ENCODE data around the gene RGS5. TPM values are rescaled to one million over a fixed set of nuclear protein-coding genes. Genes with fewer than 3 reads are reported as not detected.
A peak's percentile ranks its signal among the peaks of the same experiment; 100 is the strongest.

Gene RGS5
- total and polyA plus RNA-seq, 8 donors, result 29.4 to 314 (median 127) TPM

DNA sequence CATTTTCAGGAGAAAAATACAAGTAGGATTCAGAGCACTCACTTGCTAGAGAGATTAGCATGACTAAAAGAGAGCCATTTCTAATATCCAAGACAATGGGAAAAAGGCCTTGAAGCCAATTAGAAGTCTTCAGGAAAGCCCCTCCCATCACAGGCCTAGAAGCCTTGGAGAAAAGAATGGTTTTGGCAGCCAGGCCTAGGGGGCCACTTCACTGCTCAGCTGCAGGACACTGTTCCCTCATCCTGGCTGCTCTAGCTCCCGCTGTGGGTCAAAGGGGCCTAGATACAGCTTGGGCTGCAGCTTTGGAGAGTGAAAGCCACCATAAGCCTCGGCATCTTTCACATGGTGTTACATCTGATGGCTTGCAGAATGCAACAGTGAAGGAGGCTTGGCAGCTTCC lies 70.7 kb downstream of the RGS5 start:
- no peak for TF ChIP-seq POLR2AphosphoS5 (IDR thresholded peaks at IDR 0.05)
- TF ChIP-seq POLR2A (IDR thresholded peaks at IDR 0.05), result no peak
- no peak for TF ChIP-seq EP300 (IDR thresholded peaks at IDR 0.05)
- TF ChIP-seq, protein P1, sequence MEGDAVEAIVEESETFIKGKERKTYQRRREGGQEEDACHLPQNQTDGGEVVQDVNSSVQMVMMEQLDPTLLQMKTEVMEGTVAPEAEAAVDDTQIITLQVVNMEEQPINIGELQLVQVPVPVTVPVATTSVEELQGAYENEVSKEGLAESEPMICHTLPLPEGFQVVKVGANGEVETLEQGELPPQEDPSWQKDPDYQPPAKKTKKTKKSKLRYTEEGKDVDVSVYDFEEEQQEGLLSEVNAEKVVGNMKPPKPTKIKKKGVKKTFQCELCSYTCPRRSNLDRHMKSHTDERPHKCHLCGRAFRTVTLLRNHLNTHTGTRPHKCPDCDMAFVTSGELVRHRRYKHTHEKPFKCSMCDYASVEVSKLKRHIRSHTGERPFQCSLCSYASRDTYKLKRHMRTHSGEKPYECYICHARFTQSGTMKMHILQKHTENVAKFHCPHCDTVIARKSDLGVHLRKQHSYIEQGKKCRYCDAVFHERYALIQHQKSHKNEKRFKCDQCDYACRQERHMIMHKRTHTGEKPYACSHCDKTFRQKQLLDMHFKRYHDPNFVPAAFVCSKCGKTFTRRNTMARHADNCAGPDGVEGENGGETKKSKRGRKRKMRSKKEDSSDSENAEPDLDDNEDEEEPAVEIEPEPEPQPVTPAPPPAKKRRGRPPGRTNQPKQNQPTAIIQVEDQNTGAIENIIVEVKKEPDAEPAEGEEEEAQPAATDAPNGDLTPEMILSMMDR (IDR thresholded peaks at IDR 0.05), result no peak
- Histone ChIP-seq H3K27ac (no peak overlapping the region), H3K36me3 (no peaks in the 10 kb centered on the region), H3K4me1 (peaks cover 0 to 14% (median 3%) of the 10 kb centered on the region in 4 donors), H3K4me3 (no peak overlapping the region), H3K9me3 (no peaks in the 10 kb centered on the region), H3K27me3 (no peaks in the 10 kb centered on the region)
- intact Hi-C loops (cut with DNase I; ENCODE audit: low total_unique reads), result no loop called here
- 90 to 96% (median 91%) methylated on average over 2 of the region's 2 CpGs for WGBS, 5 donors
- no peak for DNase-seq

DNA sequence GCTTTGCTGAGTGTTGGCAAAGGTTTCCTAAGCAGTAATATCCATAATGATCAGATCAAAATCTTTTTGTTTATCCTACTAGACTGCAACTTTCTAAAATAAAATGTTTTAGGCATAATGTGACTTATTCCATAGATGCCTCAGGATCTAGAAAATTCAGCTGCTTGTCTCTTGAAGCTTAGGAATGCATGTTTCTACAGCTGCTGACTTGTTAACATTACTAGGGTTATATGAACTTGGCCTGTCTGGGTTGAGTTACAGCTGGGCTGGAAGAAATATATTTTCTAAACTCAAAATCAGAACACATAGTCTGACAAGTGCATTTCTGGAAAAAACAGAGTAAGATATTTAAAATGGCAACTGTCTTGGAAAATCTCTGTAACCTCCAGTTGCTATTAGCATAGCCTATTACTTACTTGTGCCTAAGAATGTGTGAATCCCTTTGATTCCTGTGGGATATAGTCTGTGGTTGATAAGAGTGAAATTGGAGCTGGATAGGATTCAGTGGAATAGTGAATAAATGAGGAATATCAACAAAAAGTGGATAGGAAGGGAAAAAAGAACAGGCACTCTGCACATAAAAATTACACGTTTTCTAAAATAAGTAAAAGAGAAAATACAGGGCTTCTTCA lies 72.4 kb downstream of the RGS5 start:
- no peak for DNase-seq
- WGBS, 5 donors, result 61 to 86% (median 69%) methylated on average over 1 of the region's 1 CpG

DNA sequence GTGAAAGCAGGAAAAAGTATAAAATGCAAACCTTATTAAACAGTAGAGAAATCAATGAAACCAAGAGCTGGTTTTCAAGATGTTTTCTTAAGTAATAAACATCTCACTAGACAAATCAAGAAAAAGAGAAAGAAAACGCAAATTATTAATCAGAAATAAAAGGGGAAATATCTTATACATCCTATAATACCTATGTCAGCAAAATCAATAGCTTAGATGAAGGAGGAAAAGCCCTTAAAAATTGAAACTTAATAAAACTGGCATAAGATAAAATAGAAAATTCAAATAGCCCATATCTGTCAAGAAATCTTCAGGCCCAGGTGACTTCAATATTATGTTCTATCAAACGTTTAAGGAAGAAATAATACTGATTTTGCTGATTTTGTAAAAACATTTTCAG lies 74.4 kb downstream of the RGS5 start:
- whole genome bisulfite sequencing, 5 donors, result 84 to 90% (median 85%) methylated on average over 2 of the region's 2 CpGs
- no peak overlapping the region for H3K4me3 ChIP-seq
- no peak overlapping the region for H3K27ac ChIP-seq
- no peaks in the 10 kb centered on the region for H3K27me3 ChIP-seq
- no peaks in the 10 kb centered on the region for H3K9me3 ChIP-seq
- peaks cover 0 to 14% (median 3%) of the 10 kb centered on the region in 4 donors for H3K4me1 ChIP-seq
- intact Hi-C loops (cut with DNase I; ENCODE audit: low total_unique reads), result no loop called here
- H3K36me3 ChIP-seq, result no peaks in the 10 kb centered on the region
- TF ChIP-seq POLR2A (IDR thresholded peaks at IDR 0.05), result no peak
- TF ChIP-seq POLR2AphosphoS5 (IDR thresholded peaks at IDR 0.05), result no peak
- no peak for TF ChIP-seq EP300 (IDR thresholded peaks at IDR 0.05)
- TF ChIP-seq, protein P1 (IDR thresholded peaks at IDR 0.05), result no peak
- DNase-seq, result no peak

More for the DNA sequence above, 72.4 kb downstream of the RGS5 start:
- H3K4me1 ChIP-seq, result peaks cover 0 to 14% (median 3%) of the 10 kb centered on the region in 4 donors
- TF ChIP-seq EP300 (IDR thresholded peaks at IDR 0.05) (no peak), POLR2A (IDR thresholded peaks at IDR 0.05) (no peak), POLR2AphosphoS5 (IDR thresholded peaks at IDR 0.05) (no peak)
- TF ChIP-seq, protein P1 (IDR thresholded peaks at IDR 0.05), result no peak
- intact Hi-C loops (cut with DNase I; ENCODE audit: low total_unique reads), result no loop called here
- H3K36me3 ChIP-seq, result no peaks in the 10 kb centered on the region
- H3K4me3 ChIP-seq, result no peak overlapping the region
- no peaks in the 10 kb centered on the region for H3K27me3 ChIP-seq
- H3K27ac ChIP-seq, result no peak overlapping the region
- no peaks in the 10 kb centered on the region for H3K9me3 ChIP-seq

DNA sequence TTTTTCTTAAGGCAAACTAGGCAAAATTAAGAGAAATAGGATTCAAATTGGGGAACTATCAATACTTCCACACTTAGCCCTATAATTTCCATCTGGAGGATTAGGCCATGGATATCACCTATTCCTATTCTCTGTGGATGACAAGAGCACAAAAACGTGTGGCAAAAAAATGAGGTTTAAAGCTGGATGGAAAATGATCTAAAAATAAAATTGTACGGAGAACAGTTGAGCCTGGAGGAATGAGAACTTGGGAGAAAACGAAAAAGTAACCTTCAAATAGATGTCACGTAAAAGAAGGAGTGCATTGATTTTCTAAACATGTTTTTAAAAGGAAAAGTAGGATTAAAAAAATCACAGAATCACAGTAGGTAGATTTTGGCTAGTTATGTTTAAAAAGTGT lies 77.9 kb downstream of the RGS5 start:
- peaks cover 0 to 10% (median under 1%) of the 10 kb centered on the region in 4 donors for H3K4me1 ChIP-seq
- DNase-seq, result no peak
- WGBS, 5 donors, result 63 to 76% (median 72%) methylated on average over 4 of the region's 4 CpGs
- H3K27me3 ChIP-seq, result no peaks in the 10 kb centered on the region
- no peaks in the 10 kb centered on the region for H3K36me3 ChIP-seq
- no peaks in the 10 kb centered on the region for H3K9me3 ChIP-seq
- TF ChIP-seq POLR2A (IDR thresholded peaks at IDR 0.05) (no peak), POLR2AphosphoS5 (IDR thresholded peaks at IDR 0.05) (peak in 1 of 3 donors; percentile 40)
- H3K4me3 ChIP-seq, result no peak overlapping the region
- H3K27ac ChIP-seq, result peak overlapping the region in 2 of 5 donors; percentile 25 to 70
- intact Hi-C loops (cut with DNase I; ENCODE audit: low total_unique reads), result no loop called here

DNA sequence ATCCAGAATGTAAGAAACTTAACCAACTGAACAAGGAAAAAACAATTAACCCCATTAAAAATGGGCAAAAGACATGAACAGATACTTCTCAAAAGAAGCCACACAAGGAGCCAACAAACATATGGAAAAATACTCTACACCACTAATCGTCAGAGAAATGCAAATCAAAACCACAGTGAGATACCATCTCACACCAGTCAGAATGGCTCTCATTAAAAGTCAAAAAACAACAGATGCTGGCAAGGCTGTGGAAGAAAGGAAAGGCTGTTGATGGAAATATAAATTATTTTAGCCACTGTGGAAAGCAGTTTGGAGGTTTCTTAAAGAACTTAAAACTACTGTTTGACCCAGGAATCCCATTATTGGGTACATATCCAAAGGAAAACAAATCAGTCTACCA lies 82.3 kb downstream of the RGS5 start:
- no peaks in the 10 kb centered on the region for H3K9me3 ChIP-seq
- no peaks in the 10 kb centered on the region for H3K4me1 ChIP-seq
- H3K4me3 ChIP-seq, result no peak overlapping the region
- 53 to 84% (median 61%) methylated on average over 1 of the region's 1 CpG for WGBS, 5 donors
- no peak overlapping the region for H3K27ac ChIP-seq
- no peaks in the 10 kb centered on the region for H3K27me3 ChIP-seq
- TF ChIP-seq, protein P1 (IDR thresholded peaks at IDR 0.05), result no peak
- no peak for TF ChIP-seq POLR2A (IDR thresholded peaks at IDR 0.05)
- no peak for TF ChIP-seq EP300 (IDR thresholded peaks at IDR 0.05)
- TF ChIP-seq POLR2AphosphoS5 (IDR thresholded peaks at IDR 0.05), result no peak
- intact Hi-C loops (cut with DNase I; ENCODE audit: low total_unique reads), result no loop called here
- no peak for DNase-seq
- no peaks in the 10 kb centered on the region for H3K36me3 ChIP-seq
